Right lobe of liver (tissue), 4 donors: ENCODE results near the gene GULP1.

Experiments used
- CTCF ChIP-seq, 4 donors: fragments of 200-600 bp in 3 of 4; fragments of 450-650 bp in 1 of 4; IDR thresholded peaks; one replicate each; pipeline versions ENCODE4 v1.5.1 to v1.8.0; 2016 to 2022; ENCODE audit warnings: antibody characterized with exemption in 4 of 4, mild to moderate bottlenecking in 2 of 4
- POLR2A ChIP-seq: fragments of 450-650 bp; IDR thresholded peaks from one replicate; pipeline ENCODE4 v1.6.1; 2017; ENCODE audit warnings: antibody characterized with exemption, mild to moderate bottlenecking
- donor health status: DM: no; HTN: no; CAD: no.
- donor health status: DM: no; HTN: no; CAD: no.
- donor health status: DM: no; HTN: yes; CAD: no.

GRCh38 chr2:188620916-188621315 lies 329.2 kb downstream of the GULP1 start:
- TF ChIP-seq CTCF (IDR thresholded peaks at IDR 0.05) (no peak), POLR2A (no peak)
